ENCODE measurements around the gene RANBP9.

DNA sequence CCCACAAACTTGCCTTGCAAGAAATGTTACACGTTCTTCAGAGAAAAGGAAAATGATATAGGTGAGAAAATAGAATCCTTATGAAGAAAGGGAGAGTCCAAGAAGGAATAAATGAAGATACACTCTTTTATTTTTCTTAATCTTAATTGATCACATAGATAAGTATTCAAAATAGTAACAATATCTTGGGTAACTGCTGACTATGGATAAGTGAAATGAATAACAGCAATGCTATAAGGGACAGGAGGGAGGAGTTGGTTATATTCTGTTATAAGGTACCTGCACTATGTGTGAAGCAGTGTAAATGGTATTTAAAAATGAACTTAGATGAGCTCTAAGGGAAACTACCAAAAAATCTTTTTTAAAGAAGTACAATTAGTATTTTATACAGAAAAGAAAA, 38.3 kb downstream of the RANBP9 start:
- no peak for TF ChIP-seq ZNF37A (tag by site-specific recombination; IDR thresholded peaks at IDR 0.05)
- no peak for TF ChIP-seq GLI4 (tag by site-specific recombination; IDR thresholded peaks at IDR 0.05)
- TF ChIP-seq CTCF (tag by site-specific recombination; IDR thresholded peaks at IDR 0.05): no peak
